Adrenal gland (tissue), 5 donors: ENCODE measurements around the gene NCOA4.
"Not testable (repeated sequence)": the region's sequence is repeated elsewhere in the genome, so short reads cannot be mapped to it uniquely, and the experiment has no call there.

Experiments used
- POLR2A ChIP-seq, 2 donors: fragments of 450-650 bp; IDR thresholded peaks; one replicate each; pipeline ENCODE4 v1.6.1; 2017; ENCODE audit warnings: antibody characterized with exemption in 2 of 2, mild to moderate bottlenecking in 2 of 2, moderate library complexity in 1 of 2
- TF ChIP-seq, protein P1 (sequence below), 6 experiments: fragments of 450-650 bp in 4 of 6; fragments of 200-600 bp in 2 of 6; sonication (generic) in 1 of 6; IDR thresholded peaks; 1 replicate in 5 of 6; 2 replicates in 1 of 6; pipeline versions ENCODE4 v1.5.1 to v1.8.0; 2016 to 2021; ENCODE audit warnings: antibody characterized with exemption in 6 of 6, mild to moderate bottlenecking in 2 of 6, moderate library complexity in 1 of 6
- donor health status: DM: no; HTN: no; CAD: no.

DNA sequence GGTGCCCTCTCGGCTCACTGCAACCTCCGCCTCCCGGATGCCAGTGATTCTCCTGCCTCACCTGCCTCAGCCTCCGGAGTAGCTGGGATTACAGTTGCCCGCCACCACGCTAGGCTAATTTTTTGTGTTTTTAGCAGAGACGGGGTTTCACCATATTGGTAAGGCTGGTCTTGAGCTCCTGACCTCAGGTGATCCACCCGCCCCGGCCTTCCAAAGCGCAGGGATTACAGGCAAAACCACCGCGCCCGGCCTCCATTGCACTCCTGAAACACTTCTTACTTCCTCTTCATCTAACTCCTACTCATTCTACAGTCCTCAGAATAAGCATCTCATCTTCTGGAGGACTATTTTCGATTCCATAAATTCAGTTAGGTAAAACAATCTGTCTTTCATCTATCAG, 59.4 kb downstream of the NCOA4 start:
- TF ChIP-seq, protein P1, sequence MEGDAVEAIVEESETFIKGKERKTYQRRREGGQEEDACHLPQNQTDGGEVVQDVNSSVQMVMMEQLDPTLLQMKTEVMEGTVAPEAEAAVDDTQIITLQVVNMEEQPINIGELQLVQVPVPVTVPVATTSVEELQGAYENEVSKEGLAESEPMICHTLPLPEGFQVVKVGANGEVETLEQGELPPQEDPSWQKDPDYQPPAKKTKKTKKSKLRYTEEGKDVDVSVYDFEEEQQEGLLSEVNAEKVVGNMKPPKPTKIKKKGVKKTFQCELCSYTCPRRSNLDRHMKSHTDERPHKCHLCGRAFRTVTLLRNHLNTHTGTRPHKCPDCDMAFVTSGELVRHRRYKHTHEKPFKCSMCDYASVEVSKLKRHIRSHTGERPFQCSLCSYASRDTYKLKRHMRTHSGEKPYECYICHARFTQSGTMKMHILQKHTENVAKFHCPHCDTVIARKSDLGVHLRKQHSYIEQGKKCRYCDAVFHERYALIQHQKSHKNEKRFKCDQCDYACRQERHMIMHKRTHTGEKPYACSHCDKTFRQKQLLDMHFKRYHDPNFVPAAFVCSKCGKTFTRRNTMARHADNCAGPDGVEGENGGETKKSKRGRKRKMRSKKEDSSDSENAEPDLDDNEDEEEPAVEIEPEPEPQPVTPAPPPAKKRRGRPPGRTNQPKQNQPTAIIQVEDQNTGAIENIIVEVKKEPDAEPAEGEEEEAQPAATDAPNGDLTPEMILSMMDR (IDR thresholded peaks at IDR 0.05) = not testable (repeated sequence)
- not testable (repeated sequence) for TF ChIP-seq POLR2A (IDR thresholded peaks at IDR 0.05)
